Mesenchymal stem cell (in vitro differentiated cells and primary cell): ENCODE measurements around the gene MEIS2.

Experiments
- DNase-seq: peaks from one replicate; pipeline ENCODE4 v3.0.0-alpha.2; 2013
- H2AFZ ChIP-seq: one replicate; pipeline ENCODE4 v1.6.1; 2013; ENCODE audit warnings: low read depth, mild to moderate bottlenecking, control low read depth, inconsistent platforms, low read length, moderate library complexity
- H2AK5ac ChIP-seq: 2 replicates; pipeline ENCODE4 v1.6.1; 2013; ENCODE audit warnings: low read length, moderate library complexity, mild to moderate bottlenecking, inconsistent platforms; ENCODE audit not compliant: severe bottlenecking
- H2BK120ac ChIP-seq: one replicate; pipeline ENCODE4 v1.6.1; 2013; ENCODE audit warnings: low read depth, mild to moderate bottlenecking, inconsistent platforms, low read length, moderate library complexity
- H2BK12ac ChIP-seq, 2 experiments: one replicate each; pipeline ENCODE4 v1.6.1; 2013; ENCODE audit warnings: inconsistent platforms in 2 of 2, low read length in 2 of 2, mild to moderate bottlenecking in 2 of 2, moderate library complexity in 2 of 2, control low read depth in 1 of 2
- H2BK15ac ChIP-seq: one replicate; pipeline ENCODE4 v1.6.1; 2013; ENCODE audit warnings: mild to moderate bottlenecking, low read depth, inconsistent platforms; ENCODE audit not compliant: poor library complexity, severe bottlenecking
- H2BK5ac ChIP-seq: 2 replicates; pipeline ENCODE4 v1.6.1; 2013; ENCODE audit warnings: low read depth, mild to moderate bottlenecking, low read length, control low read depth, inconsistent platforms; ENCODE audit not compliant: poor library complexity, severe bottlenecking
- H3K14ac ChIP-seq, 2 experiments: one replicate each; pipeline ENCODE4 v1.6.1; 2013; ENCODE audit warnings: inconsistent platforms in 2 of 2, low read length in 2 of 2, control low read depth in 1 of 2, mild to moderate bottlenecking in 1 of 2, moderate library complexity in 1 of 2
- H3K18ac ChIP-seq, 2 experiments: one replicate each; pipeline ENCODE4 v1.6.1; 2013; ENCODE audit warnings: inconsistent platforms in 2 of 2, low read length in 2 of 2, control low read depth in 1 of 2, low read depth in 1 of 2, mild to moderate bottlenecking in 1 of 2
- H3K23ac ChIP-seq, 2 experiments: one replicate each; pipeline ENCODE4 v1.6.1; 2013; ENCODE audit warnings: inconsistent platforms in 2 of 2, low read length in 2 of 2, mild to moderate bottlenecking in 2 of 2, moderate library complexity in 2 of 2, control low read depth in 1 of 2
- H3K27ac ChIP-seq: 2 replicates; pipeline ENCODE4 v1.5.1; 2013; ENCODE audit warnings: mild to moderate bottlenecking, moderate library complexity, low read length, control low read depth, inconsistent platforms; ENCODE audit not compliant: poor library complexity, severe bottlenecking
- H3K27me3 ChIP-seq, 2 experiments: 2 replicates each; pipeline versions ENCODE4 v1.6.1 to v1.7.0; 2013; ENCODE audit warnings: low read length in 2 of 2, mild to moderate bottlenecking in 2 of 2, moderate library complexity in 2 of 2, control low read depth in 1 of 2, inconsistent platforms in 1 of 2; ENCODE audit not compliant: control insufficient read depth in 1 of 2, insufficient read depth in 1 of 2
- H3K36me3 ChIP-seq, 2 experiments: 2 replicates each; pipeline versions ENCODE4 v1.6.1 to v1.7.0; 2013; ENCODE audit warnings: low read length in 2 of 2, control low read depth in 1 of 2, inconsistent platforms in 1 of 2, low read depth in 1 of 2, mild to moderate bottlenecking in 1 of 2; ENCODE audit not compliant: insufficient read depth in 2 of 2, control insufficient read depth in 1 of 2
- H3K4ac ChIP-seq, 2 experiments: one replicate each; pipeline ENCODE4 v1.6.1; 2013; ENCODE audit warnings: inconsistent platforms in 2 of 2, low read length in 2 of 2, mild to moderate bottlenecking in 2 of 2, moderate library complexity in 2 of 2, control low read depth in 1 of 2, low read depth in 1 of 2
- H3K4me1 ChIP-seq: 2 replicates; pipeline ENCODE4 v1.6.1; 2013; ENCODE audit warnings: low read depth, low read length, control low read depth; ENCODE audit not compliant: control insufficient read depth, insufficient read depth
- H3K4me2 ChIP-seq: 2 replicates; pipeline ENCODE4 v1.6.1; 2013; ENCODE audit warnings: low read length, mild to moderate bottlenecking, inconsistent platforms; ENCODE audit not compliant: poor library complexity, severe bottlenecking
- H3K4me3 ChIP-seq, 2 experiments: 2 replicates each; pipeline versions ENCODE4 v1.5.1 to v1.7.0; 2013; ENCODE audit warnings: low read length in 2 of 2, mild to moderate bottlenecking in 2 of 2, control low read depth in 1 of 2, low read depth in 1 of 2; ENCODE audit not compliant: insufficient read depth in 1 of 2
- H3K79me1 ChIP-seq: replicated peaks from 2 replicates; pipeline ENCODE4 v1.6.1; 2013; ENCODE audit warnings: mild to moderate bottlenecking, control low read depth, low read length, inconsistent platforms; ENCODE audit not compliant: poor library complexity, severe bottlenecking
- H3K9ac ChIP-seq: 2 replicates; pipeline ENCODE4 v1.7.0; 2013; ENCODE audit warnings: mild to moderate bottlenecking, low read length, moderate library complexity
- H3K9me3 ChIP-seq: 2 replicates; pipeline ENCODE4 v1.7.0; 2013; ENCODE audit warnings: mild to moderate bottlenecking, low read length; ENCODE audit not compliant: control insufficient read depth
- H4K8ac ChIP-seq: one replicate; pipeline ENCODE4 v1.6.1; 2013; ENCODE audit warnings: inconsistent platforms, mild to moderate bottlenecking, low read length, moderate library complexity
- H4K91ac ChIP-seq: one replicate; pipeline ENCODE4 v1.6.1; 2013; ENCODE audit warnings: mild to moderate bottlenecking, low read length, inconsistent platforms
- WGBS: methylation state at CpG from one replicate; pipeline ENCODE4 v1.1.7; 2013; ENCODE audit warnings: mixed read lengths; 5-methylcytosine and 5-hydroxymethylcytosine counted together

MEIS2 gene

DNA sequence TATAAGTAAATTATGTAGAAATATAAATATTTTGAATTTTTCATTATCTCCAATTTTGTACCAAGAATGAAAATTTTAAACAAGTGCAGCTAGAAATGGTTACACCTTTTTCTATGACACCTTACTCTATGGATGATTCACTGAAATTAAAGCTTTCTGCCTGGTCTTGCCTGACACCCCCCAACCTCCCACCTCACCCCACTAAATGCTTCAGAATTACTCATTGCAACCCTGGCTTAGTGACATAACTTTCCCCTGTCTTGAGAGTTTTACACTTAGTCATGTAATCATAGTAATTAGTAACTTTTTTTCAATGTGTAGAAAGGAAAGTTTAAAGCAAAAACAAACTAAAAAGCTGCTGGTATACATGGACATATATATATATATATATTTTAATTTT lies 42.0 kb upstream of the MEIS2 start:
- no peak overlapping the region for H4K8ac ChIP-seq
- no peak overlapping the region for H3K9ac ChIP-seq
- H2AK5ac ChIP-seq = no peak overlapping the region
- no peaks in the 10 kb centered on the region for H3K9me3 ChIP-seq
- no peak overlapping the region for H3K18ac ChIP-seq
- no peaks in the 10 kb centered on the region for H3K79me1 ChIP-seq
- H3K23ac ChIP-seq = no peak overlapping the region
- H3K4ac ChIP-seq = no peak overlapping the region
- no peak overlapping the region for H4K91ac ChIP-seq
- no peak overlapping the region for H2BK120ac ChIP-seq
- no peaks in the 10 kb centered on the region for H3K36me3 ChIP-seq
- no peak overlapping the region for H2AFZ ChIP-seq
- H3K14ac ChIP-seq = no peak overlapping the region
- H2BK5ac ChIP-seq = no peak overlapping the region
- no peak overlapping the region for H2BK15ac ChIP-seq
- H3K4me3 ChIP-seq = no peak overlapping the region
- H3K4me1 ChIP-seq = no peaks in the 10 kb centered on the region
- no peak overlapping the region for H3K4me2 ChIP-seq
- no peak overlapping the region for H2BK12ac ChIP-seq
- no peaks in the 10 kb centered on the region for H3K27me3 ChIP-seq
- no peak overlapping the region for H3K27ac ChIP-seq
- DNase-seq = no peak

DNA sequence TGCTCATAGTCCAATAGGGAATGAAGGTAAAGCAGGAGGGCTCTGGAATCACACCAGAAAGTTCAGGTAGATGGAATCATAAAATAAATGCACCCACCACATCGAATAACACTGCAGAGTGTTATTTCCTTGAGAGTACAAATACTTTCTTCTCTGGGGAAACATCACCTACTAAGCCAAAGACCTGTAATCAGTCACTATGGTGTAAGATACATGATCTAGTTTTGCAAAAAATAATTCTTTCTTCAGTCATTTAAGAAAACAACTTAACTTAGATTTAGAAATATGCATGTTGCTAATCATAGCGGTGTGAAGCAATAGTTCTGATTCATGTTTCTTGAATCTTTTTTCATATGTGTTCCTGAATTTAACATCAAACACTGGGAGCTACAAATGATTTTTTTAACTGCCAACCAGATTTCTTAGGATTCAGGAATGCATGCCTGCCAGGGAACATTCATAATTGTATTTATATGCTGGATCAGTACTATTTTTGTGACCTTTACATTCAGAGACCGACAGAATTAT lies 40.2 kb upstream of the MEIS2 start:
- Histone ChIP-seq H3K4me2 (no peak overlapping the region), H2BK5ac (no peak overlapping the region), H3K4me1 (no peaks in the 10 kb centered on the region), H4K8ac (no peak overlapping the region), H3K23ac (no peak overlapping the region), H3K27ac (no peak overlapping the region), H3K9ac (no peak overlapping the region), H3K14ac (no peak overlapping the region), H3K4me3 (no peak overlapping the region), H2AK5ac (no peak overlapping the region), H3K9me3 (no peaks in the 10 kb centered on the region), H2AFZ (no peak overlapping the region), H2BK12ac (no peak overlapping the region), H2BK120ac (no peak overlapping the region), H3K27me3 (no peaks in the 10 kb centered on the region), H2BK15ac (no peak overlapping the region), H3K36me3 (no peaks in the 10 kb centered on the region), H4K91ac (no peak overlapping the region), H3K18ac (no peak overlapping the region), H3K4ac (no peak overlapping the region), H3K79me1 (no peaks in the 10 kb centered on the region)
- no CpG with 5 or more reads among the region's 3 CpGs for WGBS
- no peak for DNase-seq

DNA sequence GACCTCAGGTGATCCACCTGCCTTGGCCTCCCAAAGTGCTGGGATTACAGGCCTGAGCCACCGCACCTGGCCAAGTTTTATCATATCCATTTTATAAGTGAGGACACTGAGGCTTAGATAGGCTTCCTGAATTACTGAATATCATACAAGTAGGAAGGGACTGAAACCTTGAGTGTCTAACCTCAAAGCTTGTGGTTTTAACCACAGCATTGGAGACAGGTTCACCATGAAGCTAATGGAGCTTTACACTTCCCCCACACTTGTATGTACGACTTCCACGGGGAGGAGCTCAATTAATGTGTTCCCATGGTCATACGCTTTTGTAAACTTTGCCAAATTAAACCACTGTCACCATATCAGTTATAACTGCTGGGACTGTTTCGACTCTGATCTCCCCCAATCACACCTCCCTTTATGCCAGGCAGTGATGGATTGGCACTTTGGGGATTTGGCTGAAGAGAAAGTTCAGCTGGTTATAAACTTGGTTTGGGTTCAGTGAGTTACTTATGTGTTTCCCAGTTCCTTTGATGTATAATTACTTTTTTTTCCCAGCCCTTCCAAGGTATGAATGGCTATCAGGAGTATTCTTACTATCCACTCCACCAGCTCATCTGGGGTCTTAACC lies 38.4 kb upstream of the MEIS2 start:
- no peaks in the 10 kb centered on the region for H3K36me3 ChIP-seq
- H3K4ac ChIP-seq = no peak overlapping the region
- H3K9ac ChIP-seq = no peak overlapping the region
- no peak overlapping the region for H3K27ac ChIP-seq
- H2AK5ac ChIP-seq = no peak overlapping the region
- H2BK15ac ChIP-seq = no peak overlapping the region
- no peak overlapping the region for H3K23ac ChIP-seq
- H3K79me1 ChIP-seq = no peaks in the 10 kb centered on the region
- no peak overlapping the region for H4K91ac ChIP-seq
- no peak overlapping the region for H2BK120ac ChIP-seq
- 100% methylated on average over 3 of the region's 5 CpGs for whole genome bisulfite sequencing
- H2BK5ac ChIP-seq = no peak overlapping the region
- no peak overlapping the region for H3K18ac ChIP-seq
- no peak overlapping the region for H4K8ac ChIP-seq
- no peaks in the 10 kb centered on the region for H3K27me3 ChIP-seq
- no peaks in the 10 kb centered on the region for H3K4me1 ChIP-seq
- H2AFZ ChIP-seq = no peak overlapping the region
- H3K4me3 ChIP-seq = no peak overlapping the region
- DNase-seq = no peak
- H3K4me2 ChIP-seq = no peak overlapping the region
- no peak overlapping the region for H2BK12ac ChIP-seq
- H3K14ac ChIP-seq = no peak overlapping the region
- H3K9me3 ChIP-seq = no peaks in the 10 kb centered on the region

DNA sequence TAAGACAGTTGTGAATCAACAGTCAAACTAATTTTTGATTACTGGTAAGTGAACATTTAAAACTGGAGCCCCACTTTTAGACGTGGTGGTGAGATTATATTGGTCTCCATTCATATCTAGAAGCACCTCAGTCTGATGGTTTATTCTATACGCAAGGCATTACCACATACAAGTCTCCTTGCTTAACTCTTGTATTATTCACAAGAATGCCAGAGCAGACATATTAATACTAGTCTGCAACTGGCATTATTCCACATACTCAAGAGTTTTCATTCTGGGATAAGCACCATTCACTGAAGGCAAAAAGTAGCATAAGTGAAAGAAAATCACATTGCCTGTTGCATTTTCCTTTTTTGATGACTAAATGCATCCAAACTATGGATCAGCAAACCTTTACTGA lies 36.9 kb upstream of the MEIS2 start:
- Histone ChIP-seq H3K27me3 (no peaks in the 10 kb centered on the region), H3K9ac (no peak overlapping the region), H3K18ac (no peak overlapping the region), H3K4me1 (no peaks in the 10 kb centered on the region), H3K4me3 (no peak overlapping the region), H3K9me3 (no peaks in the 10 kb centered on the region), H2AFZ (no peak overlapping the region), H3K36me3 (no peaks in the 10 kb centered on the region), H3K4ac (no peak overlapping the region), H3K79me1 (no peaks in the 10 kb centered on the region), H3K23ac (no peak overlapping the region), H4K91ac (no peak overlapping the region), H3K14ac (no peak overlapping the region), H2BK15ac (no peak overlapping the region), H3K27ac (no peak overlapping the region), H2AK5ac (no peak overlapping the region), H4K8ac (no peak overlapping the region), H2BK120ac (no peak overlapping the region), H2BK12ac (no peak overlapping the region), H3K4me2 (no peak overlapping the region), H2BK5ac (no peak overlapping the region)
- no peak for DNase-seq
- 89% methylated on average over 2 of the region's 2 CpGs for WGBS
